NCI-H146 (cell line): ENCODE data around the gene SH3RF2.
"Not testable (repeated sequence)": the region's sequence is repeated elsewhere in the genome, so short reads cannot be mapped to it uniquely, and the experiment has no call there.

Experiments
- DNase-seq: peaks from one replicate; lab custom pipeline; 2025; lab: John Stamatoyannopoulos, UW

Gene SH3RF2, protein sequence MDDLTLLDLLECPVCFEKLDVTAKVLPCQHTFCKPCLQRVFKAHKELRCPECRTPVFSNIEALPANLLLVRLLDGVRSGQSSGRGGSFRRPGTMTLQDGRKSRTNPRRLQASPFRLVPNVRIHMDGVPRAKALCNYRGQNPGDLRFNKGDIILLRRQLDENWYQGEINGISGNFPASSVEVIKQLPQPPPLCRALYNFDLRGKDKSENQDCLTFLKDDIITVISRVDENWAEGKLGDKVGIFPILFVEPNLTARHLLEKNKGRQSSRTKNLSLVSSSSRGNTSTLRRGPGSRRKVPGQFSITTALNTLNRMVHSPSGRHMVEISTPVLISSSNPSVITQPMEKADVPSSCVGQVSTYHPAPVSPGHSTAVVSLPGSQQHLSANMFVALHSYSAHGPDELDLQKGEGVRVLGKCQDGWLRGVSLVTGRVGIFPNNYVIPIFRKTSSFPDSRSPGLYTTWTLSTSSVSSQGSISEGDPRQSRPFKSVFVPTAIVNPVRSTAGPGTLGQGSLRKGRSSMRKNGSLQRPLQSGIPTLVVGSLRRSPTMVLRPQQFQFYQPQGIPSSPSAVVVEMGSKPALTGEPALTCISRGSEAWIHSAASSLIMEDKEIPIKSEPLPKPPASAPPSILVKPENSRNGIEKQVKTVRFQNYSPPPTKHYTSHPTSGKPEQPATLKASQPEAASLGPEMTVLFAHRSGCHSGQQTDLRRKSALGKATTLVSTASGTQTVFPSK

DNA sequence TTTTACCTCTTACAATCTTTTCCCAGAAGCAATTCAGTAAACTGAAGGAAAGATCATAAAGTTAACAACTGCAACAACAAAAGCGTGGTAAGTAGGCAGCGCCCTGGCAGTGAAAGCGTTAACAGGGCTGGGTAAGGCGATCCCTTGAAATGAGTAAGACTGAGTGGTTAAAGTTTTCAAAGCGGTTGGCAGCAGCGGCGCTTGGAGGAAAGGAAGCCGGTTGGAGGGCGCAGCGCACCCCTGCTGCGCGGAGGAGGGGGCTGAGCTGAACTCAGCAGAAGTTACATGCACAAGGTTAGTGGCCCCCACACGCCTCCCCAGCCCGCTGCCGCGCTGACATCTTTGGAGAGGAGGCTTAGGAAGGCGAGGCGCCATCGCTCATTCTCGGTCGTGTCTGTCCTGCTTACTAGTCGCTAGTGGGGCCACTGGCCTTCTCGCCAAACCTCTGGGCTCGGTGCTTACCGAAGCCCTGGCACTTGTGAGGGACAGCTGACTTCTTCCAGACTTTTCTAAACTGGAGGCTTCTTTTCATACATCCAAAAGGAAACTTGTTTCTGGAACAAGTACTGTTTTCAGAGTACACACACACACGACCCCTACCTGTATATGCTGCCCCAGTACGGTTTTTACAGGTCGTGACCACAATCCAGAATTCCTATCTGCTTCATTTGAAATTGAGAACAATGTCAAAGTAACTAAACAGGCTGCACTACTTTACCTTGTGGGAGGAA, at the start of gene SH3RF2:
Gene SH3RF2 (plus strand): TSS at position 178 of the 731 bp plus-strand sequence. CDS start 1,351 bp downstream, outside the sequence.
- no peak for DNase-seq

DNA sequence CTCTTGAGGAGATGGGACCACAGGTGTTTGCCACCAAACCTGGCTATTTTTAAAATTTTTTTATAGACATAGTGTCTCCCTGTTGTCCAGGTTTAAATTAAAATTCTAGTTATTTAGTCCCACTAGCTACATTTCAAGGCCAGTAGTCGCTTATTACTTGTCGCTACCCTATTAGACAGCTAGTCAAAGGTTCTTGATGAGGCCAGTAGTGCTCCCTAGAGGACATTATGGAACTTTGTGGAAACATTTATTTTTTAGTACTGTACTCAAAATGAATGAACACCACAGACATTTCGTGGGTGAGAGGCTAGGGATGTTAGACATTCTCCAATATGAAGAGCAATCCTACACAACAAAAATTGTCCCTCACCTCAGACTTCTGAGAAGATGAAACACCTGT, 49.2 kb upstream of the SH3RF2 start:
- DNase-seq: no peak

DNA sequence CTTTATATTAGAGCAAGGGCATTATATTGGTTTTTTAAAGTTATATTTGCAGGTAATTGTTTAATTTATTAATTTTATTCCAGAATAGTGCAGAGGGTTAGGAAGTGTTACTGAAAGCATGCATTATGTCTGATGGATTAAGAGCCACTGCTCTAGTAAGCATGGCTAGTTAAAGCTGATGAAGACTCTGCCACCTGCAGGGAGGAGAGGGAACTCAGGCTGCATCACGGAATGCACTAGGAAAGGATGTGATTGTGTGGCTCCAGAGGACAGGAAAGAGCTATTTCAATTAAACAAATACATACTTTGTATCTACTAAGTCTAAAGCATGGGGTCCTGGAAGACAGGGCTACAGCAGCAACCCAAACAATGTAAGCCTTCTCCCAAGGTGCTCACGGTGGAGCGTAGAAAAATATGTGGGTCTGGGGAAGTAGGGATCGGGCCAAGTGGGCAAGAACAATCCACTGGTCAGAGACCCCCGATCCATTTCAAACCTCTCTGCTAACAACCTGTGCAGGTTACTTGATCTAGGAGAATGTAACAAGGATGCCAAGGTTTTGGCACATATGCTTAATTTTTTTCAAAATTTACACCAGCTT, 48.3 kb upstream of the SH3RF2 start:
- no peak for DNase-seq

DNA sequence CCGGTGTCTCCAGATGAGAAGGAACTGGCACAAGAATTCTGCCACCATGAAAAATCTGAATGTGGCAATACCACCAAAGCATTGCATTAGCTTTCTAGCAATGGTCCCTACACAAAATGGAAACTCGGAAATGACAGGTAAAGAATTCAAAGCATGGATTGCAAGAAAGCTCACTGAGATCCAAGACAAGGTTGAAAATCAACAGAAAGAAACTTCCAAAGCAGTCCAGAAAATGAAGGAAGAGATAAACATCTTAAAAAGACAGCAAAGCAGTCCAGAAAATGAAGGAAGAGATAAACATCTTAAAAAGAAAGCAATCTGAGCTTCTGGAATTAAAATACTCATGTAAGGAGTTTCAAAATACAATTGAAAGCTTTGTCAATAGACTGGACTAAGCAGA, 46.8 kb upstream of the SH3RF2 start:
- DNase-seq: no peak

DNA sequence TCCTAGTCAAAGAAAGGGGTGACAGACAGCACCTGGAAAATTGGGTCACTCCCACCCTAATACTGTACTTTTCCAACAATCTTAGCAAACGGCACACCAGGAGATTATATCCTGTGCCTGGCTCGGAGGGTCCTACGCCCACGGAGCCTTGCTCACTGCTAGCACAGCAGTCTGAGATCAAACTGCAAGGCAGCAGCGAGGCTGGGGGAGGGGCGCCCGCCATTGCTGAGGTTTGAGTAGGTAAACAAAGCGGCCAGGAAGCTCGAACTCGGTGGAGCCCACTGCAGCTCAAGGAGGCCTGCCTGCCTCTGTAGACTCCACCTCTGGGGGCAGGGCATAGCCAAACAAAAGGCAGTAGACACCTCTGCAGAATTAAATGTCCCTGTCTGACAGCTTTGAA, 45.0 kb upstream of the SH3RF2 start:
- not testable (repeated sequence) for DNase-seq

DNA sequence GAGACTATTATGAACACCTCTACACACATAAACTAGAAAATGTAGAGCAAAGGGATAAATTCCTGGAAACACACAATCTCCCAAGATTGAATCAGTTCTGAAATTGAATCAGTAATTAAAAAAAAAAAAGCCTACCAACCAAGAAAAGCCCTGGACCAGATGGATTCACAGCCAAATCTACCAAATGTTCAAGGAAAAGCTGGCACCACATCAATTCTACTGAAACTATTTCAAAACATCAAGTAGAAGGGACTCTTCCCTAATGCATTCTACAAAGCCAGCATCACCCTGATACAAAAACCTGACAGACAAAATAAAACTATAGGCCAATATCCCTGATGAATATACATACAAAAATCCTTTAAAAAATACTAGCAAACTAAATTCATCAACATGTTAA, 38.2 kb upstream of the SH3RF2 start:
- no peak for DNase-seq

DNA sequence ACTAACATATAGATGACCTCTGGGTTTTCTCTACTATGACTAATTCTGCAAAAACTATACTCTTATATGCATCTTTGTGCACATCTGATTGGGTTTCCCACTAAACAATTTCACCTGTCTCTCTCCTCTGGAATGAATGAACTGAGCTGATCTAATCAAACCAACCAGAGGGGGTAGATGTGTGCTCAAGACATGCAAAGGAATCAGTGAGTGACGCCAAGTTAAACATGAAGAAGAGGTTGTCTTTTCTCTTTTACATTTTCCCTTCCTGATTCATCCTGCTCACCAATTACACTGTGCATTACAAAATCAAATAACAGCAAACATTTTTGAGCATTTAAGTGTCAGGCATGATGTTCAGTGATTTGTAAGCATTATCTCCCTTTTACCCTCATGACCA, 34.0 kb upstream of the SH3RF2 start:
- DNase-seq: no peak

DNA sequence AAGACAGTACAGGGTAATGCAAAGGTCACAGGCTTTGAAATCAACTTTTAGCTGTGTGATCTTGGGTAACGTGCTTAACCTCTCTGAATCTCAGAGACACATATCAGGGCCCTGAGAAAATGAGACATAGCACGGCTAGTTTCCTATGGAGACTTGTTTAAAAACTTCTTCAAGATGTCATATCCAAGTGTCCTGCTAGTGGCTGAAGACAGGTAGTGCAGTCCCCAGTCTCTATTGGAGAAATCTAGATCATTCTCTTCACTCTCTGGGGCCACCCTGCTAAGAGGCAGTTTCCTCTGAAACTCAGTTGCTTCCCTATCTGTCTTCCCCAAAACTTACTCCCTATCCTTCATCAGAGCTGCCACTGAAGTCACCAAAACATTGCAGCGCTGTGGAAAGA, 33.3 kb upstream of the SH3RF2 start:
- no peak for DNase-seq

DNA sequence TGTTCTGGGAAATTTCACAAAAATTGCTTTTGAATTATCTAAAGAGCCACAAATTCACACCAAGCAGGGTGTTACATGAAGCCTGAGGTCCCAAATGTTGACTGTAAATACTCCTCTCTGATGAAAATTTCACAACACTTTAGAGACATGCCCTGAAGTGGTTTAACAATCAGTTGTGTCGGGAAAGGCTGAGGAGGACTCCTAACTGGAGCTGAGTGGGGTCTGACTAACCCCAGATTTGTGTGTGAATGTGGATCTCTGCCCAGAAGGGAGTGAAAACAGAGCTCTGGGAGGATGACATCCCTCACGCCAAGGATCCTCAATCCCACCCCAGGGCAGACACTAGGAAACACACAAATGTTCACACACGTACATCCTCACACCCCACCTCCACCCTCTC, 32.5 kb upstream of the SH3RF2 start:
- no peak for DNase-seq

DNA sequence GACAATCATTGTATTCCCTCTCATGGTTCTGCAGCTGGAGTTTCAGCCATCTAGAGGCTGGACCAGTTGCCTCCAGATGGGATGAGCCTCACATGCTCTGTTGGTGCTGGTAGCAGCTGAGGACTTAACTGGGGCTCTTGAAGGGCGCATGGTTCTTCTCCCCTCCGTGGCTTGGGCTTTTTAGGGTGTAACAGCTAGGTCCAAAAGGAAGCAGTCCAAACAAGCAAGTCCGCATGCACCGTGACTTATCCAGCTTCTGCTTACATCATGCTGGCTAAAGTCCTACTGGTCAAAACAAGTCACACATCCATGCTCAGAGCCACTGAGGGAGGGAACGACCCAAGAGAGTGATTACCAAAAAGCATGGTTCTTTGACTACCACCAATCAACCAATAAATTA, 31.6 kb upstream of the SH3RF2 start:
- DNase-seq: no peak

DNA sequence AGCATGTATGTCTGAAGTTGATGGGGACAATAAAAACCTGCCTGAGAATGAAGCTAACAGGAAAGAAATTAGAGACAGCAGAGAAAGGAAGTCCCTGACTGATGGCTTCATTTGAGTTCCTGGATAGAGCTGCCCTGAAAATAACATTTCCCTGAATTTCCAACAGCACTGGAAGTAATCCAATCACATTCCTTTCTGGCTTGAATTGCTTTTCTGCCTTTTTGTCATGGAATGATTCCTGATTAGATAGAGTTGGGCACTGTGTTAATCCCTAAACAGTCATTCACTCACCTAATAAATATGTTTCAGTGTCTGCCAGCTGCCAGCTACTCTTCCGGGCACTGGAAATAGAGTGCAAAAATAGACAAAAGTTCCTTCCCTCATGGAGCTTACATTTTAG, 30.0 kb upstream of the SH3RF2 start:
- no peak for DNase-seq

DNA sequence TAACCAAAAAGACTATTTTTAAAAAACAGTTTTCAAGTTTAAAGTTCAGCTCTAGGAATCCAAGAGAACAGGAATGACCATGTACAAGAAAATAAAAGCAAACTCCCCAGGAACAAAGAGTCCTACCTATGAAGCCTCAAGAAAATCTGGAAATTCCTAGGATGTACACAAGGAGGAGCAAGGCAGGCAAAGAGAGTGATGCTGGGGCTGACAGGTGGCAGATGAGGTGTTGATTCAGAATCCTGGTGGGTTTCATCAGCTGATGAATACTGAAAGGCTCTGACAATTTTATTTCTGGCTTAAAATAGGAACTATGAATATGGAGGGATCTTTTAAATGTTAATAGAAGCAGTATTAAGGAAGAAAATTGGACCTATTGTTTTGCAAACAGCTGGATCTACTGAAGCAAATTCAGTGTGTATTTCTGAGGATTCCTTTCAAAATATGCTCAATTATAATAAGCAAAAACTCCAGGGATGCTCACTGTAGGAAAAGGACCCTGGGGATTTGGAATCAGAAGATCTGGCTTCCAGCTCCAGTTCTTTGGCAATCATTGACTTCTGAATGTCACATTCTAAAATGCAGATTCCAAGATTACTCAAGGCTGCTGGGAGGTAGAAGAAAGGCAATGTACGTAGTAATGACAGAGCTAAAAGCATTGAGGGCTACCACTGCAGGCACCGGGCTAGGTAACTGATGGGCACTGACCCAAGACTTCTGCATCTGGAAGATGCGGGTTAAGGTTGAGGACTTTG, 28.0 kb upstream of the SH3RF2 start:
- no peak for DNase-seq

DNA sequence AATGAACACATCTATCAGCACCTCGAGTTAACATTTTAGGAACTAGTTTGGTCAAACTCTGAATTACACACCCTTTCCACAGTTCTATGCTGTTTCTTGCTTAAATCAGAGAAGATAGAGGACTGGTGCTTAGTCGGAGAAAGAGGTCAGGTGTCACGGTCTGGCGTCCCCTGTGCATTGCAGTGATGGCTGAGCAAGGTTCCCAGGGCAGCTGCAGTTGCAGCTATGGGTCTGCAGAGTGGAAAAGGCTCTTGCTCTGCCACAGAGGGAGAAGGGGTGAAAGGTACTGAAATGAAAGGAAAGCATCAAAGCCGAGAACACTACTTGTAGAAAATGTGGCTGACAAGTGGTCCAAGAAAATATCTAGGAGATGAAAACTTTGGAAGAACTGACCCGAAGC, 25.2 kb upstream of the SH3RF2 start:
- DNase-seq: no peak

DNA sequence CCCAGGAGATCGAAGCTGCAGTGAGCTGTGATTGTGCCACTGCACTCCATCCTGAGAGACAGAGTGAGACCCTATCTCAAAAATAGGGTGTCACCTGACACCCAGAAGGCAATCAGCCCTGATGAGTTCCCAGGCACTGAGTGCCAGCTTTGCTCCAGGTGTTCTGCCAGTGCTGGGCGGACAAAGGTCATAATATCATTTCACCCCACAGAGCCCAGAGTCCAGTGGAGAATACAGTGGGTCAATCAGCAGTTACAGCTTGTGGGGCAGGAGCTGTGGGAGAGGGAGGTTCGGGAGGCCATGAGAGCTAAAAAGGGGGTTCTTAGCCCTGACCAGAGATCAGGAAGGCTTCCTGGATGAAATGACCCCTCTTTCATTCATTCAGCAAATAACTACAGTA, 24.4 kb upstream of the SH3RF2 start:
- no peak for DNase-seq

DNA sequence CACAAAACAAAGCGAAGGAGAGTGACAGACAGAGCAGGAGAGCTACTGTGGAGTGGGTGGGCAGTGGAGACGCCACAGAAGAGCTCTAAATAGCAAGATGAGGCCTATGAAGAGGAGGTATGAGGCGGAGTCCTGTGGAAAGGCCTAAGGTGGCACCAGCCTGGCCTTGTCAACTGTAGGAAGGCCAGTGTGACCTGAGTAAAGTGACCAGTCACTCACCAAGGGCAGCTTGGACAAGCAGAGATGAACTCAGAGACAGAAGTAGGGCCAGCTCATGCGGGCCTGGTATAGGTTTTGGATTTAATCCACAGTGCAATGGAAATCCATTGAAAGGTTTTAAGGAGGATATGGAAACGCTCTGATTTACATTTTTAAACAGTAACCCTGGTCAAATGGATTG, 23.8 kb upstream of the SH3RF2 start:
- no peak for DNase-seq

DNA sequence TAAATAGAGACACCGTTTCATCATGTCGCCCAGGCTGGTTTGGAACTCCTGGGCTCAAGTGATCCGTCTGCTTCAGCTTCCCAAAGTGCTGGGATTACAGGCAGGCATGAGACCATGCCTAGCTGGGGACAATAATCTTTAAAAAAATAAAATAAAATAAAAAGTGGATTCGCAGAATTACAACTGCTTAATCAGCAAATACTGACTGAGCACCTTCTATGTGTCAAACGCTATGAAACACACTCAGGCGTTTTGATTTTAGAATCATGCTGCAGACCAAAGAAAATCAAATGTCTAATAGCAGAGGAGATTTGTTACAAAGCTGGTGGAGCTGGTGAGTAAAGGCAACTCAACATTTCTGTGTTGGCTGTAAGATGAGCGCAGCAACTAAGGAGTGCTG, 22.7 kb upstream of the SH3RF2 start:
- no peak for DNase-seq

DNA sequence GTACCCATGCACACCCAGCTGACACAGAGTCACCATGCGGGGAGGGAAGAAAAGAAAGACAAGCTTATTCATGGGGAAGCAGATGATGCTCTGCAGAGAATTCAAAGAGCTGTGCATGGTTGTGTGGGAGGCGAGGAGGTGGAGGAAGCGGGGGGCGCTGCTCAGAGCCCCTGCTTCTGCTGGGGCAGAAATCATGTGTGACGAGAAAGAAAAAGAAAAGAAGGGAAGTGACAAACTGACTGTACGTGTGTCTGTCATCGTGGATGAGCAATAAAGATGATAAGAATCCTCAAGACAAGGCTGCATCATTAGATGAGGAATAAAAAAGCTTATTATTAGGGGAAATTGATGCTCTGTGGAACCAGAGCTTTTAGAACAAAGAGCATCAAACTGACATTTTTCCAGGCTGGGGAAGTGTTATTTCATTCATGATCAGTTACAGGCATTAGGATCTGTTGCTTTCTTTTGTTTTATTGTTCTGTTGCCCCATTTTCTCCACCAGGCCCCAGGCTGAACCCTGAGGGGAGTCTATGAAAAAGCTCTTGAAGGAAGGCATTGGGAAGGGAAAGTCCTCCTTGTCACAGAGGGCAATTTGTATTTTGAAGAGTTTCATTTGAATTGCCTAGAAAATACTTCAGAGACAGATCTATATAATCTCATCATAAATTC, 20.3 kb upstream of the SH3RF2 start:
- DNase-seq: no peak

DNA sequence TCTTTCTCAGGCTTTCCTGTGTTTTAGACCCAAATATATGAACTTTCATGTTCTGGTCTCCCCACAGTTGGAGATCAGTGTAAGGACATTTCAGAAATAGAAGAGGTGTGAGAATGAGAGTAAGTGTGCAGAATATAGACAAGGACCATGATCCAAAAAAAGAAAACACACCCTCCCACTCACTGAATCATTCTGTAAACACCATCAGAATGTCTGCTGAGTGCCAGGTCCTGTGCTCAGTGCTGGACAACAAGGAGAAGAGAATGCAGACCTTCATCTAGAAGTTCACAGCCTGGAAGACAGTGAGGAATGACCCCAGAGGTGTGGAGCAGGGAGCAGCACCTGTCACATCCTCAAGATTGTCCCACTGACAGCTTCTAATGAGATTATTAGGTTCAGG, 19.1 kb upstream of the SH3RF2 start:
- DNase-seq: no peak

DNA sequence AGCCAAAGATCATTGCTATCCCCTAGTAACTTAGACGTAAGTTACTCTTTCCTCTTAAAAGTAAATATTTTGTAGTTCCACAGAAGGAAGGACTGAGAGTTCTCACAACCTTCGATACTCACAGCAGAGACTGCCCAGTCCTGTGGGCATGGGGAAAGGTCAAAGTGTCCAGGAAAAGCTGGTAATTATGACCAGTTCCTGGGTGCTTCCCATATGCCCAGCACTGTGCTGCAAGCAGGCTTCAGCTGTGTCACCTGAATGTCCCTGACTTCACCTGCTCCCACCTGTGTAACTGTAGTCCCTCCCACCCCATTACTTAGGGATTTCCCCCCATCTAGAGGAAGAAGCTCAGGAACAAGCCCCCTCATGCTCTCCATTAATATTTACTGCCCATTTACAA, 18.0 kb upstream of the SH3RF2 start:
- no peak for DNase-seq

DNA sequence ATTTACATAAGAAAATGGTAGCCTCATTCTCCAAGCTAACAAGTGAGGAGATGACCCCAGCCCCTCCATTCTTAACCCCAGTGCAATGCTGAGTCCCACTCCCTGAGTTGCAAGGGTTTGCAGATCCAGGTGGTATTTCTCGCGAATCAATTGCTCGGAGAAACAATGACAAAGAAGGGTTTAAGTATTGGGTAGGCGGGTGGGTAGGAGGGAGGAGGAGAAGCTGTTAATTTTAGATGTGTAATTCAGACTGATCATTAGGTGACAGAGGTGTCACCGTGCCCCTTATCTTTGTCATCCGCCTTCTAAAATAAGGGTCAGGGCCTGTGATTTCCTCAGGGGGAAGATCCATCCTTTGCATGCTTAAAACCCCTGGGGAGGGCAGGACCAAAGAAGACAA, 17.0 kb upstream of the SH3RF2 start:
- no peak for DNase-seq

DNA sequence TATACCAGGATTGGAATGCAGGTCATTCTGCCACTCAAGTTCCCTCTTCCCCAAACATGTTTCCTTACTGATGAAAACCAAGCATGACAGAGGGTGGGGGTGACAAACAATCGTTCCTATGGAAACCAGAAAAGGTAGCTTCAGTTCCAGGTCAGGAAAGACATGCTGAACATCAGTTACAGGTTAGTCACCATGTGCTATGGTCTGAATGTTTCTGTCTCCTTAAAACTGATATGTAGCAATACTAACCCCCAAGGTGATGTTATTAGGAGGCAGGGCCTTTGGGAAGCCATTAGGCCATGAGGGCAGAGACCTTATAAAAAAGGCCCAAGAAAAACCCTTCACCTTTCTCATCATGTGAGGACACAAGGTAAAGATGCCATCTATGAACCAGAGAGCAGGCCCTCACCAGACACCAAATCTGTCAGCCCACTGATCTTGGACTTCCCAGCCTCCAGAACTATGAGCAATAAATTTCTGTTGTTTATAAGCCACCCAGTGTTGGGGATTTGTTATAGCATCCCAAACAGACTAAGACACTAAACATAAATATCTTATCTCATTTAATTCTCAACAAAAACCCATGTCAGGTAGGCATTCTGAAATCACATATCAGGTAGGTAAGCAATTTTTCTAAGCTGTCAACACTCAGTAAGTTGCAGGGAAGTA, 15.7 kb upstream of the SH3RF2 start:
- DNase-seq: no peak
